Mucosa of descending colon (tissue), 3 donors: ENCODE data around the gene MAP4K1. TPM values are rescaled to one million over a fixed set of nuclear protein-coding genes. Genes with fewer than 3 reads are reported as not detected.
A peak's percentile ranks its signal among the peaks of the same experiment; 100 is the strongest.

Experiments used
- ATAC-seq: fragments of 200-7000 bp; cut with Tn5 transposase; one replicate; pipeline ENCODE4 v1.9.1; 2020; ENCODE audit warnings: mild to moderate bottlenecking, moderate library complexity
- DNase-seq, 3 donors: peaks; one replicate each; pipeline ENCODE4 v3.0.0-alpha.2; 2020
- H3K36me3 ChIP-seq: fragments of 200-600 bp; one replicate; pipeline ENCODE4 v1.8.0; 2021; ENCODE audit warnings: low read depth, mild to moderate bottlenecking
- H3K4me1 ChIP-seq: fragments of 200-600 bp; one replicate; pipeline ENCODE4 v1.8.0; 2021; ENCODE audit warnings: low read depth, mild to moderate bottlenecking
- H3K4me3 ChIP-seq: fragments of 200-600 bp; one replicate; pipeline ENCODE4 v1.8.0; 2021; ENCODE audit warnings: mild to moderate bottlenecking
- H3K9me3 ChIP-seq: fragments of 200-600 bp; one replicate; pipeline ENCODE4 v1.8.0; 2021; ENCODE audit warnings: mild to moderate bottlenecking
- intact Hi-C, 2 donors: fragments of 100-400 bp; cut with DNase I in 1 of 2; cut with micrococcal nuclease in 1 of 2; formaldehyde crosslinking; loops; one replicate each; pipeline versions ENCODE4 v1.11.0 to v1.11.1; 2022; cut with DNase I, micrococcal nuclease
- total RNA-seq, 3 donors: library from RNA; stranded (reverse); fragmentation: NEBNext Ultra II Directional in 2 of 3; extraction: Animal tissue kit (Norgen Biotek cat#: 25700) in 2 of 3; gene quantifications; one replicate each; pipeline versions ENCODE4 v1.2.1 to v1.2.4, GENCODE V29; 2021 to 2023
- TF ChIP-seq, protein P1 (sequence below): fragments of 200-600 bp; IDR thresholded peaks from one replicate; pipeline ENCODE4 v1.8.0; 2022; ENCODE audit warnings: antibody characterized with exemption, mild to moderate bottlenecking
- donor health status: DM: no; HTN: no; CAD: no; lungs with moderate emphysema.
- donor health status: DM: no; HTN: no; CAD: no.
- donor health status: DM: no; HTN: yes; CAD: no.

The MAP4K1 gene
- total RNA-seq, 3 donors from 2014 or later, result 6.9 to 10.6 (median 7.4) TPM

DNA sequence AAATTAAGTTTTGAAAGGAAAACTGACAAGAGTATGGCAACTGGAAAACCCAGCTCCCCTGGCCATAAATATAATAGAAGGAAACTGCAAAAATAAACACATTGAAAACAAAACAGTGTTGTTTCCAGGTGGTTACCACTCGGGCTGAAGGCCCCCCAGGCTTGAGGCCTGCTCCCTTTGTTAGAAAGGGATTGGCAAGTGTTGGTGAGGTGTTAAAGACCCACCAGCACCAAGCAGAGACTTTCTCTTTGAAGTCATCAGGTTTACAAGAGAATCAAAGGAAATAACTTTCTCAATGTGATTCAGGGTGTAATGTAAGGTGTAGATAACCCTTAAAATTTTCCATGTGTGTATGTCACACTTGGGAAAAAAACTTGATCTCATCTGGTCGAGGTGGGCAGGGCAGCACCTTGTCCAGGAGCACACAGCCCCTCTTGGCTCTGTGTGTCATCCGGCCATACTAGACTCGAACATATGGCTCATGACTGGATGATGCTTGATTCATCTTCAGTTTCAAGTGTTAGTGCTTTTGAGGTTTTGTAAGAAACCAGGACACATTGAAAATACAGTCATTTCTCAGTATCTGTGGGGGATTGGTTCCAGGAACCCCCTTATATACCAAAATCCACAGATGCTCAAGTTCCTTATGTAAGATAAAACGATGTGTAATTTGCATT, 37.5 kb upstream of the MAP4K1 start:
- Histone ChIP-seq H3K36me3 (no peaks in the 10 kb centered on the region), H3K4me1 (peaks cover 87% of the 10 kb centered on the region), H3K9me3 (no peaks in the 10 kb centered on the region), H3K4me3 (no peak overlapping the region)
- TF ChIP-seq, protein P1, sequence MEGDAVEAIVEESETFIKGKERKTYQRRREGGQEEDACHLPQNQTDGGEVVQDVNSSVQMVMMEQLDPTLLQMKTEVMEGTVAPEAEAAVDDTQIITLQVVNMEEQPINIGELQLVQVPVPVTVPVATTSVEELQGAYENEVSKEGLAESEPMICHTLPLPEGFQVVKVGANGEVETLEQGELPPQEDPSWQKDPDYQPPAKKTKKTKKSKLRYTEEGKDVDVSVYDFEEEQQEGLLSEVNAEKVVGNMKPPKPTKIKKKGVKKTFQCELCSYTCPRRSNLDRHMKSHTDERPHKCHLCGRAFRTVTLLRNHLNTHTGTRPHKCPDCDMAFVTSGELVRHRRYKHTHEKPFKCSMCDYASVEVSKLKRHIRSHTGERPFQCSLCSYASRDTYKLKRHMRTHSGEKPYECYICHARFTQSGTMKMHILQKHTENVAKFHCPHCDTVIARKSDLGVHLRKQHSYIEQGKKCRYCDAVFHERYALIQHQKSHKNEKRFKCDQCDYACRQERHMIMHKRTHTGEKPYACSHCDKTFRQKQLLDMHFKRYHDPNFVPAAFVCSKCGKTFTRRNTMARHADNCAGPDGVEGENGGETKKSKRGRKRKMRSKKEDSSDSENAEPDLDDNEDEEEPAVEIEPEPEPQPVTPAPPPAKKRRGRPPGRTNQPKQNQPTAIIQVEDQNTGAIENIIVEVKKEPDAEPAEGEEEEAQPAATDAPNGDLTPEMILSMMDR, result no peak
- ATAC-seq, result no peak
- no peak for DNase-seq
- intact Hi-C loops, result no loop called here

DNA sequence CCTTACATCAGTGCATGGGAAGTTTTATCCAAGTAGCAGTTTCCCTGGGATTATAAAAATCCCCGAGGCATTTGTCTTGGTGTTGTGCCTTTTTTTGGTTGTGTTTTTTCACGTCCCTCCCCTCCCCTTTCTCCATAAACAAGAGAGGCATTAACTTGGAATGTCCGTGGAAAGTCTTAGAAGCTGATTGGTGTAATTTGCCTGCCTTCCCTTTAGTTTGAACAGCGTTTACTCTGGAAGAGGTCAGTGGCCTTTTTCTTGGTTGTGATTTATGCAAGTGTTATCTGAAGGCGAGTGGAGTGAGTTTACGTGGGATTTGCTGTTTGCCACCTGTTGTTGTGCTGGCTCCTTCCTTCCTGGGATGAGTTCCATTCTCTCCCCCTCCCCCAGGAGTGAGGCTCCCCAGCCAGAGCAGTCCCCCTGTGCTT, 36.9 kb upstream of the MAP4K1 start:
- H3K9me3 ChIP-seq, result no peaks in the 10 kb centered on the region
- TF ChIP-seq, protein P1, result no peak
- ATAC-seq, result no peak
- no peaks in the 10 kb centered on the region for H3K36me3 ChIP-seq
- H3K4me1 ChIP-seq, result peaks cover 81% of the 10 kb centered on the region
- intact Hi-C loops, result no loop called here
- no peak for DNase-seq
- H3K4me3 ChIP-seq, result no peak overlapping the region

DNA sequence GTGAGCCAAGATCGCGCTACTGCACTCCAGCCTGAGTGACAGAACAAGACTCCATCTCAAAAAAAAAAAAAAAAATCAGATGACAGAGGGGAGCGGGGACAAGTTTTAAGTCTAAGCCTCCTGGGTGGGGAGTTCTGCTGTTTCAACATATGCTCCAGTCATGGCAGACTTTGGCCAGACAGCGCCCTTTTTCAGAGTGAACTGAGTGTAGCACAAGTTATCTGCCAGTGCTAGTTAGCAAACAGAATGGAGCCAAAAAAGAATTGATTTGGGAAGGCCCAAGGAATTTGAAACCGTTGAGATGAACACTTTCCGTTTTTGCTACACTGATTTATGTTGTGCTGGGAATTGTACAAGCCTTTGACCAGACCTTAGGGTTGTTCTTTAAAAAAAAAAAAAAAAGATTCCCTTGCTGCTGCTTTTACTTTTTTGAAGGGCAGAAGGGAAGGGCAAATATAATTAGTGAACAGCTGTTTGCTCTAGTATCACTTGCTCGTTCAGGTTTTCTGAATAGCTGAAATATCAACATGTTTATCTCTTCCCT, 35.3 kb upstream of the MAP4K1 start:
- H3K9me3 ChIP-seq, result no peaks in the 10 kb centered on the region
- no peaks in the 10 kb centered on the region for H3K36me3 ChIP-seq
- TF ChIP-seq, protein P1, result no peak
- intact Hi-C loops, result no loop called here
- ATAC-seq (peak; percentile 54), DNase-seq (peak; percentile 66 to 79 (median 69))
- H3K4me3 ChIP-seq, result no peak overlapping the region
- peaks cover 67% of the 10 kb centered on the region for H3K4me1 ChIP-seq

DNA sequence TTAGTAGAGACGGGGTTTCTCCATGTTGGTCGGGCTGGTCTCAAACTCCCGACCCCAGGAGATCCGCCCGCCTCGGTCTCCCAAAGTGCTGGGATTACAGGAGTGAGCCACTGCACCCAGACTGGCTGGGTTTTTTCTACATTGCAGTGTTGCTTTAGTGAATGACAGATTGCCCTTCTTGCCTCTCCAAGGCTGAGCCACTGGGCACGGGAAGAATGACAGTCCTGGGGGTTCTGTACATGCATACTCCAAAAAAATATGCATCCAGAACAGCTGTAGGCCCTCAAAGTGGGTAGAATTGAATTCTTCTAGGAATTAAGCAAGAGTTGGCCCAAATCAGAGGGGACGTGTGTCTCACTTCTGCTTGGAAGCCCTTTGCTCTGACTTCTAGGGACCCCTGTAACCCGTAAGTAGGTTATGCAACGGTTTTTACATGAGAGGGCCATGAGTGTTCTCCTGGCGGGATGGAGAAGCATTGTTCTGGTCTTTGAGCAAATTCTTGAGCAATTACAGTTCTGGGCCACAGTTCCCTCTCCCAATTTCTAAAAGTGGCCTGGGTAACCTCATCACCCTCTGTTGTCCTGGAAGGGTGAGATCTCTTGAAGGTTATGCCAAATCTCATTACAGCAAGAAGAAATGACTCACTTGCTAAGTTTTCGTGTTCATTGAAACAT, 33.3 kb upstream of the MAP4K1 start:
- no peak for ATAC-seq
- TF ChIP-seq, protein P1, result no peak
- H3K4me1 ChIP-seq, result peaks cover 60% of the 10 kb centered on the region
- no peaks in the 10 kb centered on the region for H3K36me3 ChIP-seq
- no peak overlapping the region for H3K4me3 ChIP-seq
- no peaks in the 10 kb centered on the region for H3K9me3 ChIP-seq
- DNase-seq, result peak in 1 of 3 donors; percentile 53
- intact Hi-C loops, result no loop called here

DNA sequence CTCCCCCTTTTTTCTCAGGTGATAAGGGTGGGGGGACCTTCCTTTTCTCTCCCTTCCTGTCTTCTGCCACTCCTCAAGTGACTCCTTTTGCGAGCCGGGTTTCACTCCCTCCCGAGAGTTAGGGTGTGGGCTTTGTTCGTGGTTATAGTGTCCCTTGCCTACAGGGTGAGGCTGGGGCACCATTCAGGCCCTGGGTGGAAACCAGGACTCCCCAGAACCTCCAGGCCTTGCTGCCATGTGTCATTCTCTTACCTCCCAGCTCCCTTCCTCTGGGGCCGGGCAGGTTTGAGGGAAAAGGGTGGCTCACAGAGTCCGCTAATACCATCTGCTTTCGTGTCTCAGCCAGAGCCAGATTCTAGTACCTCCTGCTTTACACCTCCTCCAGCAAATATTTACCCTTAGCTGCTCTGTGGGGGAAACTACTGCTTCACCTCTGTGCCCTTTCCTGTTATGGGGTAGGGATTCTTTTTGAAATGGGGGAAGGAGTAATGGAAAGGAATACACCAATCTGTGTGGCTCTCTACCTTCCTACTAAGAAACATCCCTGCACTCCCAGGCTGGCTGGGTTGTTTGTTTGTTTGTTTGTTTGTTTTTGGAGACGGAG, 32.5 kb upstream of the MAP4K1 start:
- DNase-seq (peak; percentile 70 to 76 (median 75)), ATAC-seq (peak; percentile 28)
- TF ChIP-seq, protein P1, result no peak
- Histone ChIP-seq H3K9me3 (no peaks in the 10 kb centered on the region), H3K4me3 (no peak overlapping the region), H3K4me1 (peaks cover 57% of the 10 kb centered on the region), H3K36me3 (no peaks in the 10 kb centered on the region)
- intact Hi-C loops, result no loop called here
